ENCODE data around the gene FBXO8. TPM values are rescaled to one million over a fixed set of nuclear protein-coding genes. Genes with fewer than 3 reads are reported as not detected.

The FBXO8 gene
- total RNA-seq, 1 donor from 2014 or later = 18.9 TPM

DNA sequence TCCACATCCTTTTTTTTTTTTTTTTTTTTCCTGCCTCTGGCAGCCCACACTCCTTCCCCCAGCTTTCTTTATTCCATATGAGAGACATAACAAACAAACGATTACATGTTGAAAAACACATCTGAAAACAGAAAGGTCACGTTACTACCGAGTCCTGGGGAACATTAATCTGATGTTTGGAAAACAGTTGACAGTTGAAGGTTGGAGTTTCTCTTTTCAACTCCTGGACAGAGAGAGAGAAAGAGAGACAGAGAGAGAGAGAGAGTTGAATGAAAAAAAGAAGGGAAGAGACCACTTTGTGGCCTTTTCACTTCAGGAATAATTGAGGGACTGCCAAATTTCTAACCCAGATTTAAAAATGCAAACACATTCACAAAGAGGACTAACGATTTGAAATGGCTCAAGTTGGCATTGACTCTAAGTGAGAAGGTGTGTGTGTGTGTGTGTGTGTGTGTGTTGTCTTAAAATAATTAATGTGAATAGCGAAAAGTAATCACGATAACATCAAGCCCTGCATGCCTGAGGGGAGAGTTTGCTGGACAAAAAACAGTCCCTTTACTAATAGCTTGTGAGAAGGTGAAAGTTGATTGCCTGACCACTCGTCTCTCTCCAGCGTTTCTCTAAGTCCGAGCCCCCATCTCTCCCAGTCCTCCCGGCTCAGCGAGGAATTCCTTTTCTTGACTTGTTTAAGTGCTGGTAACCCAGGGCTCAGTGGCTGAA, 67.3 kb downstream of the FBXO8 start:
- no peak overlapping the region for H3K27ac Mint-ChIP-seq (ENCODE audit: unreplicated experiment)
- DNase-seq (ENCODE audit: low spot score) = no peak
- H3K4me3 Mint-ChIP-seq (ENCODE audit: unreplicated experiment) = no peak overlapping the region
- TF ChIP-seq, protein P1, sequence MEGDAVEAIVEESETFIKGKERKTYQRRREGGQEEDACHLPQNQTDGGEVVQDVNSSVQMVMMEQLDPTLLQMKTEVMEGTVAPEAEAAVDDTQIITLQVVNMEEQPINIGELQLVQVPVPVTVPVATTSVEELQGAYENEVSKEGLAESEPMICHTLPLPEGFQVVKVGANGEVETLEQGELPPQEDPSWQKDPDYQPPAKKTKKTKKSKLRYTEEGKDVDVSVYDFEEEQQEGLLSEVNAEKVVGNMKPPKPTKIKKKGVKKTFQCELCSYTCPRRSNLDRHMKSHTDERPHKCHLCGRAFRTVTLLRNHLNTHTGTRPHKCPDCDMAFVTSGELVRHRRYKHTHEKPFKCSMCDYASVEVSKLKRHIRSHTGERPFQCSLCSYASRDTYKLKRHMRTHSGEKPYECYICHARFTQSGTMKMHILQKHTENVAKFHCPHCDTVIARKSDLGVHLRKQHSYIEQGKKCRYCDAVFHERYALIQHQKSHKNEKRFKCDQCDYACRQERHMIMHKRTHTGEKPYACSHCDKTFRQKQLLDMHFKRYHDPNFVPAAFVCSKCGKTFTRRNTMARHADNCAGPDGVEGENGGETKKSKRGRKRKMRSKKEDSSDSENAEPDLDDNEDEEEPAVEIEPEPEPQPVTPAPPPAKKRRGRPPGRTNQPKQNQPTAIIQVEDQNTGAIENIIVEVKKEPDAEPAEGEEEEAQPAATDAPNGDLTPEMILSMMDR (IDR thresholded peaks at IDR 0.05) = no peak
- H3K9me3 Mint-ChIP-seq (ENCODE audit: low read depth) = no peaks in the 10 kb centered on the region
- peaks cover 82% of the 10 kb centered on the region for H3K27me3 Mint-ChIP-seq (ENCODE audit: low read depth)
- peaks cover 41% of the 10 kb centered on the region for H3K4me1 Mint-ChIP-seq (ENCODE audit: low read depth)
- H3K36me3 Mint-ChIP-seq (ENCODE audit: low read depth) = peaks cover 6% of the 10 kb centered on the region

DNA sequence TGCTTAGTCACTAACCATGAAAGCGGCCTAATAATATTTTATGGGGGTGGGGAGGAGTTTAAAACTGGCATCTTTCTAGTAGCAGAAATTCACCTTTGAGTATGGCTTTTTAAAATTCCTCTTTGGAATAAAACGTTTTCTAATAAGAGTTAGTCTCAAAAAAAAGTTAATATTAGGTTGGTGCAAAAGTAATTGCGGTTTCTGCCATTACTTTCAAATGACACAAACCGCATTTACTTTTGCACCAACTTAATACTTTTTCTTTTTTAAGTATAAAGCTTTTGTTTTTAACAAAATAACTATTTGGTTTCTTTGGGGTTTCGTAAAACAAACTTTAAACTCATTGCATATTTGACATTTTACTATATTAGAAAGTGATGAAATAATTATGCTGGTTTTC, 68.4 kb downstream of the FBXO8 start:
- DNase-seq (ENCODE audit: low spot score) = no peak
- Mint-ChIP-seq H3K9me3 (ENCODE audit: low read depth) (no peaks in the 10 kb centered on the region), H3K4me3 (ENCODE audit: unreplicated experiment) (no peak overlapping the region), H3K4me1 (ENCODE audit: low read depth) (peaks cover 41% of the 10 kb centered on the region), H3K27me3 (ENCODE audit: low read depth) (peaks cover 86% of the 10 kb centered on the region), H3K36me3 (ENCODE audit: low read depth) (peaks cover 6% of the 10 kb centered on the region), H3K27ac (ENCODE audit: unreplicated experiment) (no peak overlapping the region)
- TF ChIP-seq, protein P1 (IDR thresholded peaks at IDR 0.05) = no peak

DNA sequence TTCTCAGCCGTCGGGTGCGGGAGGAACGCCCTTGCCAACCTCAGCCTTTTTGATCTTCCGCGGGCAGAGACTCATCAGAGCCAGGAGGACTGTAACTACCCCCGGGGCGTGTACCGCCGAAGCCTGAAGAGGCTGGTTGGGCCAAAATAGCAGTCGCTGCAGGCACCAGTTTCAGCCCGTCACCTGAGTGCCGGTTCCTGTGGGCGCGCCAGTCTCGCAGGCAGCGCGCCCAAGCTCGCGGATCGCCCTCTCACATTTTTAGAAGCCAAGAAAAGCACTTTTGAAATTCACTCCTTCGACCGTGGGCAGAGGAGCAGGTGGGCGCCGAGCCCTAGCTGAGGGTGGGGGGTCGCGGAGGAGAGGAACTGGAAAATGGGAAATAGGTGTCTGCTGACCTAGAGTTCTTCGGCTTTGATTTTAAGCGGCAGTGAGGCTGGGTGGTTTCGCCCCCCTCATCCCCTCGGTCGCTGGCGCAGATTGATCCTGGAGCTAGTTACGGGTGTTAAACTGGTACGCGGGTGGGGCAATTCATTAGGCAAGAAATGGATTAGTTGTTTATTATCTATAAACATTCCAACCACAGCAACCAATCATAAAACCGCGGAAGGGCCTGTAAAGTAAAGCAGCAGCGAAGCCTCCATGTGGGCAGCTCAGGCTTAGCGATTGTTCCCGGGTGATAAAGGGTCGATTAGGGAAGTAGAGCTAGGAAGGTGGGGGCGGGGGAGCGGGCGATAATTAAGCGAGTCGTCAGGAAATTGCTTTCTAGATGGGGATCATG, 69.2 kb downstream of the FBXO8 start:
- H3K4me1 Mint-ChIP-seq (ENCODE audit: low read depth) = peaks cover 41% of the 10 kb centered on the region
- H3K36me3 Mint-ChIP-seq (ENCODE audit: low read depth) = peaks cover 6% of the 10 kb centered on the region

DNA sequence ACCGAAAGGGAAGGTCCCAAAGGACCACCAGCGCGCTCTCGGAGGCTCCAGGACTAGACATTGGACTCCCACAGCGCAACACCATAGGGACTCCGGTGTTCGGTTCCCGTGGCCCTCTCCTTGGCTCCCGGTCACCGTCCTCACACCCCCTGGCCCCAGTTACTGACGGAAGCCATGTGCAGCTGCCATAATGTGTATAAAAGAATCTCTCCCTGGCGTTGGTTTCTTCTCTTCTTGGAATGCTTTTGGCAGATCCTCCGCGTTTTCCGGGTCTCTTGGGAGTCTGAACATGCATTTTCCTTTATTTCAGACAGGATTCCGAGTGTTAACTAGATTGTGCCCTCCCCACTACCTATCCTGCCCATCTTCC, 69.8 kb downstream of the FBXO8 start:
- no peak overlapping the region for H3K27ac Mint-ChIP-seq (ENCODE audit: unreplicated experiment)
- peaks cover 41% of the 10 kb centered on the region for H3K4me1 Mint-ChIP-seq (ENCODE audit: low read depth)
- H3K27me3 Mint-ChIP-seq (ENCODE audit: low read depth) = peaks cover 88% of the 10 kb centered on the region
- H3K9me3 Mint-ChIP-seq (ENCODE audit: low read depth) = no peaks in the 10 kb centered on the region
- peaks cover 6% of the 10 kb centered on the region for H3K36me3 Mint-ChIP-seq (ENCODE audit: low read depth)
- DNase-seq (ENCODE audit: low spot score) = no peak
- TF ChIP-seq, protein P1 (IDR thresholded peaks at IDR 0.05) = no peak
- peak overlapping the region; percentile 44 for H3K4me3 Mint-ChIP-seq (ENCODE audit: unreplicated experiment)

More for the DNA sequence above, 69.2 kb downstream of the FBXO8 start:
- Mint-ChIP-seq H3K27me3 (ENCODE audit: low read depth) (peaks cover 87% of the 10 kb centered on the region), H3K27ac (ENCODE audit: unreplicated experiment) (no peak overlapping the region), H3K9me3 (ENCODE audit: low read depth) (no peaks in the 10 kb centered on the region), H3K4me3 (ENCODE audit: unreplicated experiment) (peak overlapping the region; percentile 44)
- no peak for DNase-seq (ENCODE audit: low spot score)
- TF ChIP-seq, protein P1 (IDR thresholded peaks at IDR 0.05) = no peak

DNA sequence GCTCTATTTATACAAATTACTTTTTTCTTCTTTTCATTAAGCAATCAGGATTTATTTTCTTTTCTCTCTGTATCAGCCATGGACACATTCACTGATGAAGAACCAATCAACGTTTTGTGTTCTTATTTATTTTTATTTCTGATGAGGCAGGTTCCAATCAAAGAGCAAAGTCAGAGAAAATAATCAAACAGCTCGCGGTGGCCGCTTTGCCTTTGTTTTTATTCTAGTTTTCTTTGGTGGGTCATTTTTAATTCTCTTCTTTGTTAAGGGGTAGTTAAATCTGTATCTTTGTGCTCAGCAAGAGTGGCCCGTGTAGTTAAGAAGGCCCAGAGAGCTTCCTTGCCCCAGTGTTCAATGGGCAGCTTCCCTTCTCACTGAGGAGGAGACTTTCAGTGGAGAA, 71.4 kb downstream of the FBXO8 start:
- DNase-seq (ENCODE audit: low spot score) = no peak
- Mint-ChIP-seq H3K27me3 (ENCODE audit: low read depth) (peaks cover 80% of the 10 kb centered on the region), H3K36me3 (ENCODE audit: low read depth) (peaks cover 6% of the 10 kb centered on the region), H3K4me3 (ENCODE audit: unreplicated experiment) (peak overlapping the region; percentile 44), H3K27ac (ENCODE audit: unreplicated experiment) (no peak overlapping the region), H3K9me3 (ENCODE audit: low read depth) (no peaks in the 10 kb centered on the region), H3K4me1 (ENCODE audit: low read depth) (peaks cover 28% of the 10 kb centered on the region)
- TF ChIP-seq, protein P1 (IDR thresholded peaks at IDR 0.05) = no peak
